Posterior vena cava (tissue), 2 donors: ENCODE data around the gene HNRNPU. TPM values are rescaled to one million over a fixed set of nuclear protein-coding genes. Genes with fewer than 3 reads are reported as not detected.

ENCODE experiments used
- DNase-seq: peaks from one replicate; pipeline ENCODE4 v3.0.0-alpha.2; 2020; ENCODE audit warnings: low spot score
- intact Hi-C, 2 donors: fragments of 100-400 bp; cut with DNase I; formaldehyde crosslinking; loops; one replicate each; pipeline versions ENCODE4 v1.14.1 to v1.14.2; 2022 to 2023
- long read RNA-seq, 2 donors: library from polyadenylated mRNA; unstranded; transcript quantifications; one replicate each; pipeline ENCODE4 v2.0.0, GENCODE V29; 2020 to 2021
- total RNA-seq, 2 donors: library from RNA; stranded (reverse); fragmentation: NEBNext Ultra II Directional; extraction: Animal tissue kit (Norgen Biotek cat#: 25700); gene quantifications; one replicate each; pipeline ENCODE4 v1.2.1, GENCODE V29; 2021
- donor health status: DM: yes; HTN: yes; CAD: no.
- donor health status: DM: yes; HTN: yes; CAD: no.

HNRNPU gene
- total RNA-seq = 100 to 1,000 TPM; 186 to 214 TPM
- long read RNA-seq, donor 1, full-length matches to known transcripts = 81 of 114 reads
- long read RNA-seq, donor 1, partial matches to known transcripts = 25 of 114 reads
- long read RNA-seq, donor 1, other reads (novel, unspliced or antisense) = 8 of 114 reads
- long read RNA-seq, donor 2, full-length matches to known transcripts = 35 of 72 reads
- long read RNA-seq, donor 2, partial matches to known transcripts = 35 of 72 reads
- long read RNA-seq, donor 2, other reads (novel, unspliced or antisense) = 2 of 72 reads

- DNase-seq = peak; percentile 99
- intact Hi-C loops = loop anchor here (10.0 kb wide), 1 partner anchor 100 kb away; a partner anchor contains a TSS
Measured at GRCh38 chr1:244864253-244865027, at the start of gene HNRNPU. HNRNPU (minus strand) TSS chr1:244864543; CDS start chr1:244864307, 236 bp downstream.

GRCh38 chr1:244913806-244914205 lies 49.5 kb upstream of the HNRNPU start:
- intact Hi-C loops = no loop called here
- DNase-seq = no peak

- no peak for DNase-seq
- intact Hi-C loops = no loop called here
Measured at GRCh38 chr1:244904119-244904518, 39.8 kb upstream of the HNRNPU start.

- no peak for DNase-seq
- intact Hi-C loops = no loop called here
Measured at GRCh38 chr1:244901400-244902015, 37.2 kb upstream of the HNRNPU start.

GRCh38 chr1:244897476-244898254 lies 33.3 kb upstream of the HNRNPU start:
- intact Hi-C loops = no loop called here
- no peak for DNase-seq

- intact Hi-C loops = no loop called here
- DNase-seq = no peak
Measured at GRCh38 chr1:244896550-244896949, 32.2 kb upstream of the HNRNPU start.

- intact Hi-C loops = no loop called here
- no peak for DNase-seq
Measured at GRCh38 chr1:244893836-244894235, 29.5 kb upstream of the HNRNPU start.

- DNase-seq = no peak
- intact Hi-C loops = no loop called here
Measured at GRCh38 chr1:244887281-244887680, 22.9 kb upstream of the HNRNPU start.

GRCh38 chr1:244881552-244882280 lies 17.4 kb upstream of the HNRNPU start:
- intact Hi-C loops = no loop called here

GRCh38 chr1:244878681-244879080 lies 14.3 kb upstream of the HNRNPU start:
- no peak for DNase-seq
- intact Hi-C loops = no loop called here

More at GRCh38 chr1:244881552-244882280, 17.4 kb upstream of the HNRNPU start:
- no peak for DNase-seq

- intact Hi-C loops = no loop called here
Measured at GRCh38 chr1:244876228-244876910, 12.0 kb upstream of the HNRNPU start.

GRCh38 chr1:244874974-244875579 lies 10.7 kb upstream of the HNRNPU start:
- DNase-seq = no peak
- intact Hi-C loops = loop anchor here in 1 of 2 donors (5.0 kb wide), 1 partner anchor 167 kb away; no protein-coding TSS in a partner anchor

More at GRCh38 chr1:244876228-244876910, 12.0 kb upstream of the HNRNPU start:
- DNase-seq = no peak

- intact Hi-C loops = loop anchor here (5.0 to 10.0 kb wide), 2 partner anchors 95 to 172 kb away; a partner anchor contains a TSS
- DNase-seq = no peak
Measured at GRCh38 chr1:244869950-244870349, 5.6 kb upstream of the HNRNPU start.

- DNase-seq = no peak
- intact Hi-C loops = loop anchor here (10.0 kb wide), 1 partner anchor 95 kb away; a partner anchor contains a TSS
Measured at GRCh38 chr1:244869364-244869827, 5.1 kb upstream of the HNRNPU start.

GRCh38 chr1:244868484-244869363 lies 4.4 kb upstream of the HNRNPU start:
- no peak for DNase-seq
- intact Hi-C loops = loop anchor here (10.0 kb wide), 1 partner anchor 96 kb away; a partner anchor contains a TSS

- intact Hi-C loops = loop anchor here (10.0 kb wide), 1 partner anchor 98 kb away; a partner anchor contains a TSS
- DNase-seq = no peak
Measured at GRCh38 chr1:244866355-244866754, 2.0 kb upstream of the HNRNPU start.
